Measurements from ENCODE around the gene GCSH.
"Not testable (repeated sequence)": the region's sequence is repeated elsewhere in the genome, so short reads cannot be mapped to it uniquely, and the experiment has no call there.

The GCSH gene

GRCh38 chr16:81095953-81096714 lies at the start of gene GCSH:
Gene GCSH, minus strand, starts transcription at chr16:81096395. Its CDS starts 117 bp downstream, at chr16:81096278.
- DNase-seq (ENCODE audit: low read depth): peak; percentile 96

- DNase-seq (ENCODE audit: low read depth): no peak
Observed at GRCh38 chr16:81143921-81144471, 47.8 kb upstream of the GCSH start.

GRCh38 chr16:81142864-81143263 lies 46.7 kb upstream of the GCSH start:
- no peak for DNase-seq (ENCODE audit: low read depth)

- DNase-seq (ENCODE audit: low read depth): no peak
Observed at GRCh38 chr16:81140930-81141780, 45.0 kb upstream of the GCSH start.

- no peak for DNase-seq (ENCODE audit: low read depth)
Observed at GRCh38 chr16:81138831-81139557, 42.8 kb upstream of the GCSH start.

GRCh38 chr16:81137754-81138153 lies 41.6 kb upstream of the GCSH start:
- DNase-seq (ENCODE audit: low read depth): no peak

- no peak for DNase-seq (ENCODE audit: low read depth)
Observed at GRCh38 chr16:81136390-81137335, 40.5 kb upstream of the GCSH start.

GRCh38 chr16:81130126-81130525 lies 33.9 kb upstream of the GCSH start:
- DNase-seq (ENCODE audit: low read depth): no peak

- no peak for DNase-seq (ENCODE audit: low read depth)
Observed at GRCh38 chr16:81128726-81129524, 32.7 kb upstream of the GCSH start.

- DNase-seq (ENCODE audit: low read depth): no peak
Observed at GRCh38 chr16:81127051-81127450, 30.9 kb upstream of the GCSH start.

GRCh38 chr16:81123092-81123852 lies 27.1 kb upstream of the GCSH start:
- no peak for DNase-seq (ENCODE audit: low read depth)

- no peak for DNase-seq (ENCODE audit: low read depth)
Observed at GRCh38 chr16:81121474-81121990, 25.3 kb upstream of the GCSH start.

- no peak for DNase-seq (ENCODE audit: low read depth)
Observed at GRCh38 chr16:81117436-81117835, 21.2 kb upstream of the GCSH start.

- DNase-seq (ENCODE audit: low read depth): no peak
Observed at GRCh38 chr16:81116285-81116684, 20.1 kb upstream of the GCSH start.

GRCh38 chr16:81112453-81112852 lies 16.3 kb upstream of the GCSH start:
- no peak for DNase-seq (ENCODE audit: low read depth)

- not testable (repeated sequence) for DNase-seq (ENCODE audit: low read depth)
Observed at GRCh38 chr16:81109274-81109673, 13.1 kb upstream of the GCSH start.

GRCh38 chr16:81107511-81107910 lies 11.3 kb upstream of the GCSH start:
- no peak for DNase-seq (ENCODE audit: low read depth)

GRCh38 chr16:81106826-81107503 lies 10.8 kb upstream of the GCSH start:
- DNase-seq (ENCODE audit: low read depth): no peak

- DNase-seq (ENCODE audit: low read depth): no peak
Observed at GRCh38 chr16:81105946-81106345, 9.8 kb upstream of the GCSH start.
